Liver (tissue), 3 donors: ENCODE results near the gene HAUS8.

Source experiments
- CTCF ChIP-seq: fragments of 150-350 bp; IDR thresholded peaks from 2 replicates; pipeline ENCODE4 v1.5.1; 2017; ENCODE audit warnings: improper control_type of control experiment, low read depth, low read length; ENCODE audit not compliant: missing input control
- MAX ChIP-seq: IDR thresholded peaks from 2 replicates; pipeline ENCODE4 v1.6.1; 2016; ENCODE audit warnings: antibody characterized with exemption
- RAD21 ChIP-seq, 2 donors: IDR thresholded peaks; 2 replicates each; pipeline ENCODE4 v1.6.1; 2016; ENCODE audit warnings: antibody characterized with exemption in 2 of 2, mild to moderate bottlenecking in 2 of 2
- REST ChIP-seq: IDR thresholded peaks from 2 replicates; pipeline ENCODE4 v1.6.1; 2016; ENCODE audit warnings: antibody characterized with exemption, mild to moderate bottlenecking
- RXRA ChIP-seq, 2 donors: IDR thresholded peaks; 2 replicates each; pipeline ENCODE4 v1.6.1; 2017 to 2018; ENCODE audit warnings: antibody characterized with exemption in 2 of 2, mild to moderate bottlenecking in 1 of 2
- donor health status: healthy.
- donor health status: healthy.

GRCh38 chr19:17090583-17090982, 15.3 kb upstream of the HAUS8 start:
- no peak for TF ChIP-seq REST
- no peak for TF ChIP-seq RXRA (IDR thresholded peaks at IDR 0.05)
- no peak for TF ChIP-seq RAD21 (IDR thresholded peaks at IDR 0.05)
- TF ChIP-seq CTCF, result no peak
- no peak for TF ChIP-seq MAX
